Neural crest cell (in vitro differentiated cells): Measurements from ENCODE around the gene TADA2B. TPM values are rescaled to one million over a fixed set of nuclear protein-coding genes. Genes with fewer than 3 reads are reported as not detected.

Experiments used
- total RNA-seq: library from RNA; stranded (reverse); gene quantifications from 2 replicates; pipeline ENCODE4 v1.2.1, GENCODE V29; 2021

The TADA2B gene
- total RNA-seq, 1 donor from 2014 or later: 19.2 TPM

Other genes with a start within 250 kb of the TADA2B start
- 56.3 and 58.0 TPM in 2 replicates for gene TBC1D14, start 133.5 kb upstream of the TADA2B start, total RNA-seq
- gene GRPEL1, start 24.7 kb downstream of the TADA2B start, total RNA-seq: 26.6 and 28.2 TPM in 2 replicates
- gene SORCS2, start 149.2 kb downstream of the TADA2B start, total RNA-seq: 1.1 and 1.2 TPM in 2 replicates